IMR-90 (cell line): Measurements from ENCODE around the gene SLC25A34. TPM values are rescaled to one million over a fixed set of nuclear protein-coding genes. Genes with fewer than 3 reads are reported as not detected.
A peak's percentile ranks its signal among the peaks of the same experiment; 100 is the strongest.

ENCODE experiments used
- ATAC-seq: fragments of 200-7000 bp; cut with Tn5 transposase; 2 replicates; pipeline ENCODE4 v1.9.1; 2020; ENCODE audit warnings: low read depth, mild to moderate bottlenecking, moderate library complexity
- Bru-seq: library from RNA; stranded (reverse); fragments of 400-500 nt; gene quantifications from one replicate; lab custom pipeline; 2021; lab: Mats Ljungman, UMichigan
- BruChase-seq, 2 experiments: library from RNA; stranded (reverse); fragments of 400-500 nt; gene quantifications; one replicate each; lab custom pipeline; 2021; lab: Mats Ljungman, UMichigan
- BruUV-seq: library from RNA; stranded (reverse); fragments of 400-500 nt; replicated peaks from 2 replicates; lab custom pipeline; 2021; lab: Mats Ljungman, UMichigan
- CTCF ChIA-PET: fragments of 300-600 bp; formaldehyde crosslinking; extraction: SDS; loops from one replicate; lab custom pipeline; 2021; ENCODE audit warnings: antibody characterized with exemption; lab: Yijun Ruan, JAX
- POLR2A ChIA-PET: fragments of 300-600 bp; sonication (Branson Sonifier 250); formaldehyde crosslinking; loops from one replicate; lab custom pipeline; 2022; ENCODE audit warnings: antibody characterized with exemption; ENCODE audit not compliant: unreplicated experiment; lab: Charles Lee
- DNase-seq: peaks from one replicate; pipeline ENCODE4 v3.0.0; 2013
- H2AFZ ChIP-seq: replicated peaks from 2 replicates; pipeline ENCODE3; 2013; ENCODE audit warnings: low read length, mild to moderate bottlenecking; ENCODE audit not compliant: poor library complexity
- H2AK5ac ChIP-seq: 2 replicates; pipeline ENCODE4 v1.6.1; 2013; ENCODE audit warnings: low read depth, low read length, inconsistent platforms
- H2AK9ac ChIP-seq: replicated peaks from 2 replicates; pipeline ENCODE3; 2013; ENCODE audit warnings: mild to moderate bottlenecking, low read depth, low read length, moderate library complexity; ENCODE audit not compliant: poor library complexity
- H2BK120ac ChIP-seq: 2 replicates; pipeline ENCODE4 v1.6.1; 2013; ENCODE audit warnings: low read depth, low read length, inconsistent platforms
- H2BK15ac ChIP-seq: 3 replicates; pipeline ENCODE4 v1.6.1; 2013; ENCODE audit warnings: low read depth, low read length, inconsistent platforms
- H2BK20ac ChIP-seq: 2 replicates; pipeline ENCODE4 v1.6.1; 2013; ENCODE audit warnings: low read depth, mild to moderate bottlenecking, inconsistent platforms, low read length, moderate library complexity
- H2BK5ac ChIP-seq: 2 replicates; pipeline ENCODE4 v1.6.1; 2013; ENCODE audit warnings: mild to moderate bottlenecking, low read depth, low read length, inconsistent platforms; ENCODE audit not compliant: poor library complexity, severe bottlenecking
- H3K14ac ChIP-seq: replicated peaks from 2 replicates; pipeline ENCODE4 v1.6.1; 2013; ENCODE audit warnings: low read depth, low read length, inconsistent platforms
- H3K18ac ChIP-seq: 2 replicates; pipeline ENCODE4 v1.6.1; 2013; ENCODE audit warnings: low read depth, low read length, control low read depth
- H3K23ac ChIP-seq: 2 replicates; pipeline ENCODE4 v1.6.1; 2013; ENCODE audit warnings: low read depth, low read length, inconsistent platforms
- H3K27ac ChIP-seq: 2 replicates; pipeline ENCODE4 v1.5.1; 2013; ENCODE audit warnings: mild to moderate bottlenecking, control low read depth, low read length; ENCODE audit not compliant: insufficient read depth
- H3K27me3 ChIP-seq: 2 replicates; pipeline ENCODE4 v1.6.1; 2013; ENCODE audit warnings: low read length; ENCODE audit not compliant: control insufficient read depth, insufficient read depth
- H3K36me3 ChIP-seq: 2 replicates; pipeline ENCODE4 v1.6.1; 2013; ENCODE audit warnings: low read length, mixed read lengths; ENCODE audit not compliant: control insufficient read depth, insufficient read depth
- H3K4ac ChIP-seq: 2 replicates; pipeline ENCODE4 v1.6.1; 2013; ENCODE audit warnings: low read depth, low read length, inconsistent platforms
- H3K4me1 ChIP-seq: 2 replicates; pipeline ENCODE4 v1.6.1; 2013; ENCODE audit warnings: low read length, mixed read lengths; ENCODE audit not compliant: control insufficient read depth, insufficient read depth
- H3K4me2 ChIP-seq: 2 replicates; pipeline ENCODE4 v1.6.1; 2013; ENCODE audit warnings: low read depth, mild to moderate bottlenecking, control low read depth, low read length, moderate library complexity
- H3K4me3 ChIP-seq: 2 replicates; pipeline ENCODE4 v1.5.1; 2013; ENCODE audit warnings: low read depth, mild to moderate bottlenecking, control low read depth, low read length, moderate library complexity; ENCODE audit not compliant: insufficient read depth
- H3K56ac ChIP-seq: 2 replicates; pipeline ENCODE4 v1.6.1; 2013; ENCODE audit warnings: low read length, inconsistent platforms; ENCODE audit not compliant: insufficient read depth; ENCODE audit errors: extremely low read depth
- H3K79me1 ChIP-seq, 2 experiments: 2 replicates each; pipeline ENCODE4 v1.6.1; 2013; ENCODE audit warnings: low read length in 2 of 2, inconsistent platforms in 1 of 2, low read depth in 1 of 2
- H3K9ac ChIP-seq: 2 replicates; pipeline ENCODE4 v1.6.1; 2013; ENCODE audit warnings: low read depth, low read length, control low read depth
- H3K9me1 ChIP-seq: 2 replicates; pipeline ENCODE4 v1.6.1; 2013; ENCODE audit warnings: low read length, inconsistent platforms; ENCODE audit not compliant: insufficient read depth
- H3K9me3 ChIP-seq: 2 replicates; pipeline ENCODE4 v1.6.1; 2013; ENCODE audit warnings: low read length; ENCODE audit not compliant: control insufficient read depth, insufficient read depth
- H4K20me1 ChIP-seq: 2 replicates; pipeline ENCODE4 v1.6.1; 2013; ENCODE audit warnings: low read length, inconsistent platforms; ENCODE audit not compliant: insufficient read depth
- H4K5ac ChIP-seq: 2 replicates; pipeline ENCODE4 v1.6.1; 2013; ENCODE audit warnings: mild to moderate bottlenecking, low read depth, low read length, control low read depth
- H4K8ac ChIP-seq, 2 experiments: 2 replicates each; pipeline ENCODE4 v1.6.1; 2013; ENCODE audit warnings: low read depth in 2 of 2, low read length in 2 of 2, control low read depth in 1 of 2, inconsistent platforms in 1 of 2
- H4K91ac ChIP-seq: 2 replicates; pipeline ENCODE4 v1.6.1; 2013; ENCODE audit warnings: low read depth, low read length, inconsistent platforms; ENCODE audit not compliant: insufficient read depth
- BHLHE40 ChIP-seq: fragments of 150-350 bp; IDR thresholded peaks from 2 replicates; pipeline ENCODE4 v1.6.1; 2016; ENCODE audit warnings: mild to moderate bottlenecking, low read depth, low read length
- CHD1 ChIP-seq: IDR thresholded peaks from 2 replicates; pipeline ENCODE4 v1.6.1; 2012; ENCODE audit warnings: low read depth, low read length, improper control_type of control experiment
- ELK1 ChIP-seq: fragments of 150-350 bp; IDR thresholded peaks from 2 replicates; pipeline ENCODE4 v1.6.1; 2016; ENCODE audit warnings: low read depth, mild to moderate bottlenecking, low read length, moderate library complexity, borderline replicate concordance
- FOS ChIP-seq: fragments of 150-350 bp; IDR thresholded peaks from 2 replicates; pipeline ENCODE4 v1.6.1; 2016; ENCODE audit warnings: low read depth, low read length
- MAFK ChIP-seq: IDR thresholded peaks from 2 replicates; pipeline ENCODE4 v1.6.1; 2012; ENCODE audit warnings: low read depth, low read length, improper control_type of control experiment
- MAZ ChIP-seq: IDR thresholded peaks from 2 replicates; pipeline ENCODE4 v1.6.1; 2012; ENCODE audit warnings: low read depth, mild to moderate bottlenecking, low read length, improper control_type of control experiment, moderate library complexity, borderline replicate concordance
- MXI1 ChIP-seq: IDR thresholded peaks from 2 replicates; pipeline ENCODE4 v1.6.1; 2012; ENCODE audit warnings: low read depth, mild to moderate bottlenecking, low read length, moderate library complexity, borderline replicate concordance
- POLR2A ChIP-seq: IDR thresholded peaks from 2 replicates; pipeline ENCODE4 v1.6.1; 2012; ENCODE audit warnings: mild to moderate bottlenecking, low read depth, low read length
- RAD21 ChIP-seq: IDR thresholded peaks from 2 replicates; pipeline ENCODE4 v1.6.1; 2012; ENCODE audit warnings: low read length, improper control_type of control experiment
- RCOR1 ChIP-seq: IDR thresholded peaks from 2 replicates; pipeline ENCODE4 v1.6.1; 2012; ENCODE audit warnings: mild to moderate bottlenecking, low read length, improper control_type of control experiment; ENCODE audit not compliant: insufficient replicate concordance
- RFX5 ChIP-seq: IDR thresholded peaks from 2 replicates; pipeline ENCODE4 v1.8.0; 2012; ENCODE audit warnings: low read depth, mild to moderate bottlenecking, low read length, moderate library complexity
- SMC3 ChIP-seq: fragments of 150-350 bp; IDR thresholded peaks from 2 replicates; pipeline ENCODE4 v1.6.1; 2016; ENCODE audit warnings: low read depth, mild to moderate bottlenecking, antibody characterized with exemption, low read length, moderate library complexity
- USF2 ChIP-seq: fragments of 150-350 bp; IDR thresholded peaks from 2 replicates; pipeline ENCODE4 v1.6.1; 2017; ENCODE audit warnings: mild to moderate bottlenecking, antibody characterized with exemption, low read length, low read depth
- WGBS, 2 experiments: methylation state at CpG; one replicate each; pipeline versions ENCODE4 v1.1.5 to v1.1.7; 2013; ENCODE audit warnings: missing lambda C conversion rate in 2 of 2; ENCODE audit not compliant: insufficient read length in 1 of 2; ENCODE audit errors: extremely low coverage in 2 of 2; 5-methylcytosine and 5-hydroxymethylcytosine counted together
- dilution Hi-C: fragments of 300-500 bp; cut with HindIII; formaldehyde crosslinking; loops from one replicate; pipeline ENCODE4 v1.14.3; 2018; ENCODE audit warnings: low sequenced_read_pairs; ENCODE audit not compliant: unreplicated experiment
- in situ Hi-C: fragments of 300-500 bp; cut with MboI; formaldehyde crosslinking; loops from 3 replicates; pipeline ENCODE4 v1.14.3; 2019; ENCODE audit warnings: low sequenced_read_pairs, inconsistent platforms, mixed read lengths
- intact Hi-C: fragments of 100-400 bp; cut with micrococcal nuclease; formaldehyde crosslinking; loops from 2 replicates; pipeline ENCODE4 v1.10.0; 2022
- long read RNA-seq: library from polyadenylated mRNA; unstranded; transcript quantifications from one replicate; pipeline ENCODE4 v2.0.0, GENCODE V29; 2021; ENCODE audit not compliant: unreplicated experiment
- polyA plus RNA-seq, 3 experiments: library from polyadenylated mRNA; depleted of rRNA; stranded (reverse); fragments of >200 nt; gene quantifications; 2 replicates each; pipeline ENCODE4 v1.2.3, GENCODE V29; 2012; ENCODE audit warnings: low replicate concordance in 1 of 3
- total RNA-seq: library from RNA; depleted of rRNA; stranded (reverse); fragments of >200 nt; gene quantifications from 2 replicates; pipeline ENCODE4 v1.2.3, GENCODE V29; 2012; rRNA removed

Gene SLC25A34
- total RNA-seq (under 0.01 TPM in 1 of 2 replicates, not detected in the other), polyA plus RNA-seq (2012; rRNA removed) (0.72 and 1.1 TPM in 2 replicates), Bru-seq, nascent RNA (percentile 43 among the genes with signal in this experiment), BruChase-seq, experiment 1, labeled RNA remaining after a 6-hour chase (percentile 56 among the genes with signal in this experiment), BruChase-seq, experiment 2, labeled RNA remaining after a 2-hour chase (percentile 46 among the genes with signal in this experiment)
- polyA plus RNA-seq (2012; cell fraction: cytosol; rRNA removed), result 0.08 and 0.45 TPM in 2 replicates
- 5.3 and 9.5 TPM in 2 replicates for polyA plus RNA-seq (2012; cell fraction: nucleus; rRNA removed; ENCODE audit: low replicate concordance)
- long read RNA-seq, partial matches to known transcripts, result 0 of 2 reads
- long read RNA-seq, other reads (novel, unspliced or antisense), result 2 of 2 reads

DNA sequence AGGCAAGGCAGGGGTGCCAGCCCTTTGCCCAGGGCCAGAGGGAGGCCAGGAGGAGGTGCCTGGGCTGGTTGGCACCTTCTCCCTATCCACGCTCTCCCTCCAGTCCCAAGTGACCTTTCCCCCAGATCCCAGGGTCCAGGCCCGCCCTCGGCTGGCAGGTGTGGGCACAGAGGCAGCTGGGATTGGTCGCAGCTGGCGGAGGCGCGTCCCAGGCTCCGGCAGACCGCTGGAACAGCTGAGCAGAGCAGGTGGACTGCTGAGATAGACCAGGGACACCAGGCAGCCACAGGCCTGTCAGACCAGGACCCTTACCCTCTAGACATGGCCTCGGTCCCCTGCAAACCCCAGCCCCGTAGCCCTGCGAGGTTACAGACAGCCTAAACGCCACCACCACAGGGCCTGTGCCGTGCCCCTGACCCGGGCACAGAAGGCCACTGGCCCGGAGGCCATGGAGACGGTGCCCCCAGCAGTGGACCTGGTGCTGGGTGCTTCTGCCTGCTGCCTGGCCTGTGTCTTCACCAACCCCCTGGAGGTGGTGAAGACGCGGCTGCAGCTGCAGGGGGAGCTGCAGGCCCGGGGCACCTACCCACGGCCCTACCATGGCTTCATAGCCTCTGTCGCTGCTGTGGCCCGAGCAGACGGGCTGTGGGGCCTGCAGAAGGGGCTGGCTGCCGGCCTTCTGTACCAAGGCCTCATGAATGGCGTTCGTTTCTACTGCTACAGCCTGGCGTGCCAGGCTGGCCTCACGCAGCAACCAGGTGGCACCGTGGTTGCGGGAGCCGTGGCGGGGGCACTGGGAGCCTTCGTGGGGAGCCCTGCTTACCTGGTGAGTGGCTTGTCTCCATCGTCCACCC is at the start of gene SLC25A34:
Gene SLC25A34 (plus strand): TSS at position 221 of the 854 bp plus-strand sequence. CDS start 228 bp downstream, at position 449.
- POLR2A ChIA-PET, result no interaction called here
- DNase-seq, result no peak
- Histone ChIP-seq H3K4me3 (no peak within 1 kb of the TSS), H3K56ac (no peak within 1 kb of the TSS), H3K9me3 (no peaks in the 10 kb centered on the region), H4K8ac (no peak within 1 kb of the TSS), H2AK9ac (no peak within 1 kb of the TSS), H3K4me1 (no peaks in the 10 kb centered on the region), H3K79me1 (no peaks in the 10 kb centered on the region; a peak in 1 of 4 replicates), H2BK5ac (no peak within 1 kb of the TSS), H2BK15ac (no peak within 1 kb of the TSS), H3K27ac (no peak within 1 kb of the TSS), H4K5ac (no peak within 1 kb of the TSS), H4K20me1 (no peaks in the 10 kb centered on the region; the same call in 1 of the 2 replicates), H3K4me2 (no peak within 1 kb of the TSS), H3K18ac (no peak within 1 kb of the TSS), H3K9me1 (no peaks in the 10 kb centered on the region), H2AFZ (no peak within 1 kb of the TSS), H2BK120ac (no peak within 1 kb of the TSS), H4K91ac (no peak within 1 kb of the TSS), H3K23ac (no peak within 1 kb of the TSS), H3K4ac (no peak within 1 kb of the TSS), H3K14ac (no peak within 1 kb of the TSS), H3K27me3 (no peaks in the 10 kb centered on the region), H3K9ac (no peak within 1 kb of the TSS), H2AK5ac (no peak within 1 kb of the TSS), H3K36me3 (peaks cover 39% of the 10 kb centered on the region), H2BK20ac (no peak within 1 kb of the TSS)
- in situ Hi-C loops (no loop called here), intact Hi-C loops (no loop called here), dilution Hi-C loops (no loop called here)
- BruUV-seq, result no TSS peak
- TF ChIP-seq USF2 (no peak), BHLHE40 (no peak), MXI1 (no peak), MAZ (no peak), SMC3 (no peak), CHD1 (no peak), RAD21 (no peak), FOS (no peak), ELK1 (no peak), MAFK (no peak), POLR2A (no peak), RFX5 (no peak), RCOR1 (no peak)
- ATAC-seq, result no peak
- CTCF ChIA-PET, result no interaction called here
- WGBS, 2 experiments, result 87% methylated on average over 23 of the region's 35 CpGs; no CpG with 5 or more reads in 1 of the 2 experiments
